HG03280 (cell line): ENCODE measurements around the gene LGALS1.
A peak's percentile ranks its signal among the peaks of the same experiment; 100 is the strongest.

Experiments used
- ATAC-seq: cut with Tn5 transposase; IDR thresholded peaks from one replicate; pipeline ENCODE4 v1.9.1; 2021; ENCODE audit warnings: mild to moderate bottlenecking, moderate library complexity; ENCODE audit not compliant: unreplicated experiment

Gene LGALS1

DNA sequence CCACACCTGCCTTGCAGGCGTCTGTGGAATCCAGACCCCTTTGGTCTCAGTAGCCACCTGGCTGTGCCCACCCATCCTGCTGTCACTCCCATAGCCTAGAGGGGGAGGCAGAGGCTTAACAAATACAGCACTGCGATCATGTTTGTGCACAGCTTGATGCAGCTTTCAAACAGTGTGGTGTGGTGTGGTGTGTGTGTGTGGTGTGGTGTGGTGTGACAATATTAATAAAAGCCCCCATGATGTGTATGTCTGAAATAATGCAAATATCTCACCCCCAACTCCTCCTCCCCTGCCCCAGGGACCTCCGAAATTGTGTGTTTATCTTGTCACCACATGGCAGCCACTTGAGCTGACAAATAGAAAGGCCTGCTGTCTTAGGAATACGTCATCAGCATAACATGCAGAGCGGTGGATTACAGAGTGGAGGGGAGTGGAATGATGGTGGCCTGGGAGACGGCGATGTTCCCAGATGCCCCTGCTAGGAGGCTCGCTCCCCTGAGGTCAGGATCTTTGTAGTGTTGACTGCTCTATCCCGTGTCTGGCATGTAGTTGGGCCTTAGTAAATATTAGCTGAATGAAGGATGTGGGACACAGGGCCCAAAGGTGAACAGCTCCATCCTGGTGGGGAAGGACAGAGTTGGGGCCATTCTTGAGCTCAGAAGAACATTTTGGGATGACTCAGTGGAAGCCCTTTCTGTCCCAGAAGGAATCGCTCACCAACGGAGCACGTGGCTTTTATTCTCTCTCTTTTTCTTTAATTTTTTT lies 14.1 kb upstream of the LGALS1 start:
- no peak for ATAC-seq

DNA sequence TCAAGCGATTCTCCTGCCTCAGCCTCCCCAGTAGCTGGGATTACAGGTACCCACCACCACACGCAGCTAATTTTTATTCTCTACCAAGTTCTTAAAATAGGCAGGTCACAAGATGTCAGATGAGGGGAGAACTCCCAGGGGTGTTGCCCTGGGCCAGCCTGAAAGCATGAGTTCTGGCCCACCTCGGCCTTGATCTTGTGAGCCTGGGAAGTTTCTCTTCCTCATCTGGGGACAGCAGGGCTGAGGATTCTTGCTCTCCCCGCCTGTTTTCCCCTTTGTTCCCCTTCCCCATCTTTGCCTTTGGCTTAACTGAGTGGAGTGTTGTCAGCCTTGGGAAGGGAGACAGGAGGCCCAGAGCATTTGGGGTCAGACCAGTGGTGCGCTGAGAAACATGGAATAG lies 13.4 kb upstream of the LGALS1 start:
- ATAC-seq, result no peak

DNA sequence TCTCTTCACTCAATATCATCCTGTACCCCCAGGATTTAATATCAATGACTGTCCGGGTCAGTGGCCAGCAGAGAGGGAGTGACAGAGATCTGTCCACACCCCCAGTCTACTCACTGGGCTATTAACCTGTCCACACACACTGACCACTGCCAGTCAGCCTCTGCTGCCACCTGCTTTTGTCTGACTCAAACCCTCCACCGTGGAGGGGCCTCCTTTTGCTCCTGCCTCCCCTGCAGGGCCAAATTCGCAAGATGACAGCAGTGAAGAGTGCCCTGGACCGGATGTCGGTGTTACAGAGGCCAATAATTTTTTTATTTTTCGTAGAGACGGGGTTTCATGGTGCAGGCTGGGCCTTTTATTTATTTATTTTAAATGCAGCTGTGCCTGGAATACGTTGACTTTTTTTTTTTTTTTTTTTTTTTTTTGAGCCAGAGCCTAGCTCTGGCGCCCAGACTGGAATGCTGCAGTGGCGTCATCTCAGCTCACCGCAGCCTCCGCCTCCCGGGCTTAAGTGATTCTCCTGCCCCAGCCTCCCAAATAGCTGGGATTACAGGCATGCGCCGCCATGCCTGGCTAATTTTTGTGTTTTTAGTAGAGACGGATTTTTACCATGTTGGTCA lies 11.8 kb upstream of the LGALS1 start:
- ATAC-seq, result no peak

DNA sequence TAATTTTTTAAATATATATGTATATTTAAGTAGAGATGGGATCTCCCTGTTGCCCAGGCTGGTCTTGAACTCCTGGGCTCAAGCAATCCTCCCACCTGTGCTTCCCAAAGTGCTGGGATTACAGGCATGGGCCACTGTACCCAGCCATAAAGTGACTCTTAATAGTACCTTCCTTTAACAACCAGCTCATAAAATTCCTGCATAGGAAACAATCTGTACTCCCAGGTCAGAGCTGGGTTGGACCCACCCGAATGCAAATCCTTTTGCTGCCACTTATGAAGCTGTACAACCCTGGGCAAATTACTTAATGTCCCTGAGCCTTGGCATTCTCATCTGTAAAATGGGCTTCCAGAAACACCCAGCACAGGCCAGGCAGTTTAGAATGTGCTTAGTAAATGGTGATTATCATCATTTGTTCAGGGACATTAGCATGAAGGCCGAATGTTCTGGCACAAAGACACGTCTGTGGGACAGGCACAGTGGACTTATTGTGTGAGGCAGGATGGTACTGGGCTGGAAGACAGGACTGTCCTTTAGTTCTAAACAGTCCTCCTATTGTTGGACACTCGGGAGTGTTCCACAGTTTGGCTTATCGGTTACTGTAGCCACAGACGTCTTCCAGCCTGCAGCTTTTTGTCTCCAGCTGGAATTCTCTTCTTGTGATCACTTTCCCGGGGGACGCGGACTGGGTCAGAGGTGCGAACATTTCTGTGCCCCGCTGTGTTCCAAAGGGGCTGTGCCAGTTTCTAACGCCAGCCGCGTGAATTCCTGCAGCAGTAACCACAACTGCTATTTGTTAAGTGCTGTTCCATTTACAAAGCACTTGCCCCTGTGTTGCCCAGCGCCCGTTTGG lies 11.0 kb upstream of the LGALS1 start:
- no peak for ATAC-seq

DNA sequence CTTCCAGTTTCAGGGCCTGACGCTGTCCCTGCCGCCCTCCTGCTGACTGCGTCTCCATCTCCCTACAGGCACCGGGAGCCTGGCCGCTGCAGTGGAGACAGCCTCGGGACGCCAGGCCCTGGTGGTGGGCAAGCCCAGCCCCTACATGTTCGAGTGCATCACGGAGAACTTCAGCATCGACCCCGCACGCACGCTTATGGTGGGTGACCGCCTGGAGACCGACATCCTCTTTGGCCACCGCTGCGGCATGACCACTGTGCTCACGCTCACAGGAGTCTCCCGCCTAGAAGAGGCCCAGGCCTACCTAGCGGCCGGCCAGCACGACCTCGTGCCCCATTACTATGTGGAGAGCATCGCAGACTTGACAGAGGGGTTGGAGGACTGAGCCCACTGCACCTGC lies 9.9 kb upstream of the LGALS1 start:
- ATAC-seq, result no peak

DNA sequence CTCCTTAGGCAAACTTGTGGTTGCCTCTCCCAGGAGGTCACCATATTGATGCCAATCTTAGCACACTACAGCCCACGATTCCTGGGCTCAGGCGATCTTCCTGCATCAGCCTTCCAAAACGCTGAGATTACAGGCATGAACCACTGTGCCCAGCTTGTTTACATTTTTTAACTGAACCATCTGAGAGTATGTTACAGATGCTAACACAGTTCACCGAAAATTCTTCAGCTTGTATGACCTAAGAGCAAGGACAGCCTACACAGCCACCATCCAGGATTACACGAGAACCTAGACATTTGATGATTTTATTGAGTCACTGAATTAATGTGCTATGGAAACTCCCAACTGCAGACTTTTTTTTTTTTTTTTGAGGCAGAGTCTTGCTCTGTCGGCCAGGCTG lies 5.8 kb upstream of the LGALS1 start:
- ATAC-seq, result no peak

DNA sequence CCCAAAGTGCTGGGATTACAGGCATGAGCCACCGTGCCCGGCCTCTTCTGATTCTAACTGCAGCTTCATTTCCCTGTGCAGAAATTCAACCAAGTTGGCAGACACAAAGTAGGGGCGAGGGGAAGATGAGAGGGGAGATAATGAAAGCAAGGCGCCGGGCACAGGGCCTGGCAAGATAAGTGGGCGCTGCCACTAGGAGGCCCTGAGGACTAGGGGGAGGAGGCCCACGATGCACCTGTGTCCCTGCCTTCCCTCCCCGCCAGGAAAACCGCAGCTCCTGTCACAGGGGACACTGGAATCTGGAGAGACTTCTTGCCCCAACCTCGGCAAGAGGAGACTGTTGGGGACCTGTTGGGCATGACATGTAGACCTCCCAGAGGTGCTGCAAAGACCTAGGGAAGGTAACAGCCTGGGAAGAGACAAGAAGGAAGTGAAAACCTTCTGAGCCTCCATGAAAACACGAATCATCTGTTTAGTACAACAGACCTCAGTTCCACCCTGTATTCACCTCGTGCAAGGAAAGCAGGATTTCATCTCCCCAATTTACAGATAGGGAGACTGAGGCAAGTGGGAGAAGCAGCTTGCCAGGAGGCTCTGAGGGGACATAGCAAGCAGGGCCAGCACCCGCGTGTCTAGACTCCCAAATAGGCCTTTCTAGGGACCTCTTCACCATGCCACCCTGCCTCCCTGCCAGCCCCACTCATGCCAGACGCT lies 3.1 kb upstream of the LGALS1 start:
- ATAC-seq, result no peak

DNA sequence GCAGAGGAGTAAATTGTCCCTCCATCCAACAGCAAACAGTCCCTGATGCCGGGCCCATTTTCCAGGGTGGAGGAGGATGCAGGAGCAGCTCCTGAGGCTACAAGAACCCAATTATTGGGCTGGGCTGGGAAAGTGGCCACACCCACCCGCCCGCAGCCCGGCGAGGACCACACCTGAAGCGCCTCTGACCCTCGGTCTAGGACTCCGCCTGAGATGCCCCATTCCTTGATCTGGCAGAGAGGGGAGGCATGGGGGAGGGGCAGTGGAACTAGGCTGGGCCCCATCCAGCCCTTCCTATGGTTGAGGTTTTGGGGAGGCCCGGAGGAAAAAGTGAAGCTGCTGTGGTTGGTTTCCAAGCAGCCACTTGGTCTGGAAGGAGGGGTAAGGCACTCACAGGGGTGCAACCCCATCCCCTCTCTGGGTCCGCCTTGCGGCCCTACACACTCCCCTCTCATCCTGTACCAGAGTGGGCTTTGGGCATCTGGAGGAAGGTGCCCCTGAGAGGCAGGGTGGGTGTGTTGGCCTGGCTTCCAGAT lies 2.4 kb upstream of the LGALS1 start:
- no peak for ATAC-seq

DNA sequence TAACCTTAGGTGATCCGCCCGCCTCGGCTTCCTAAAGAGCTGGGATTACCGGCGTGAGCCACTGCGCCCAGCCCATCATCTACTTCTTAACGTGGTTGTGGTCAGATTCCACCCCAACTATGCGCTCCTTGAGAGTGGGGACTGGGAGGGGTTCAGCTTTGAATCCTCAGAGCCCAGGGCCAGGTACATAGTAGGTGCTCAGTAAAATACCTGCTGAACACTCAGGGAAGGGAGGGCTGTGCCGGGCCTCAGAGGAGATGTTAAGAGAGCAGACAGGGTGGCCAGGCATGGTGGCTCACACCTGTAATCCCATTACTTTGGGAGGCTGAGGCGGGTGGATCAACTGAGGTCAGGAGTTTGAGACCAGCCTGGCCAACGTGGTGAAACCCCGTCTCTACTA lies 1.2 kb upstream of the LGALS1 start:
- ATAC-seq, result no peak

DNA sequence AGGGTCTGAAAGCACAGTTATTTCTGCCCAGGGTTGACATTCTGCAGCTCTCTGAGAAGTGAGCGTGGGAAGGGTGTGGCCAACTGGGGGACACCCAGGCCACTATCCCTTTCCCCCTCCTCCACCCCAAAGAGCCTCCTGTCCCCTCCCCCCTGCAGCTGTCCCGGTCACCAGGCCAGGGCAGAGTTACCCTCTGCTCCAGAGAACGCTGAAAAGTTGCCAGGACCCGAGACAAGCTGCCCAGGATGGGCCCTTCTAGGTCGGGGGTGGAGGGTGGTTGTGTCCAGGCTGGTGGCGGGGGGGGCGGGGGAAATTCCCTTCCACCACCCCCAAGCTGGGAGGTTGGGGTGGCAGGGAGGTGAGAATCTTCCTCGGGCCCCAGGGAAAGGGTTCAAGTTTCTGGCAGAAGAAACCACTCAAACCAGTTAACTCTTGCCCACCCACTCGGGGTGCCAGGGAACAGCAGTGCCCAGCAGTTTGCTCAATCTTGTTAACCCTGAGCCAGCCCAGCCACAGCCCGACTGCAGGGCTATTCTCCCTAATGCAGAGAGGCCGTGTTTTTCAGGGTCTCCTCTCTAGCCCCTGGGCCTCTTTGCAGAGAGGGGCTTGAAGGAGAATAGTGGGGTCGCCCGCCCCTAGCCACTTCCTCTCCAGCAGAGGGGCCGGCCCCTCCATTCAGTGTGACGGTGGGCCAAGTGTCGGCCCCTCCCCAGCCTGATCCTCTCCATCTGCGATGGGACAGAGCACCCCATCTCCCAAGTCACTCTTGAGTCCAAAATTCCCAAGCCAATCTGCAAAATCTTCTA lies 697 bp downstream of the LGALS1 start:
- ATAC-seq, result no peak

DNA sequence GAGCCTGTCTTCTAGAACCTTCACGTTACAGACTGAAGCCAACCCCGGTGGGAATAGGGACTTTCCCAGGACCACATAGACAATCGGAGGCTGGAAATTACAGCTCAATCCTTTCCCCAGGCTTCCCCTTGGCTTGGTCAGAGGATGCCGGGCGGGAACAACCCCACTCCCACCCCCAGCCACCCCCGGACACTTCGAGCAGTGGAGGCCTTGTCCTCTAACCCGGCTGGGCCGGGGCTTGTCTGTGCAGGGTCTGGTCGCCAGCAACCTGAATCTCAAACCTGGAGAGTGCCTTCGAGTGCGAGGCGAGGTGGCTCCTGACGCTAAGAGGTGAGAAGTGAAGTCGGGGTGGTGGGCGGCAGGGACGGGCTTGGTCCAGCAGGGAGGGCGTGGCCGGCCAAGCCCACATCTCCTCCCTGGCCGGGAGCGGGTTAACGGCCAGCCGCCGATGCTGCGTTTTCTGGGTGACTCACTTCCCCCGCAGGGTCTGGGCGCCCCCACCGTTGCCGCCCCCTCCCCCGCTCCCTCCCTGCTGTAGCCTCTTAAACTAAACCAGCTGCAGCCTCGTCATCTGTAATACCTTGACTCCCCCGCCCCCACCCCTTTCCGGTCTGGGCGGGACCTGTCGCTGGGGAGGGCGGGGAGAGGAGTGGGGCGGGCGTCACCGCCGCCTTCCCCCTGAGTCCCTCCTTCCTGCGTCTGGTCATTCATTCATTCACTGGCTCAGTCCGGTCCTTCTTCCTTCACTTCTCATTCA lies 1.5 kb downstream of the LGALS1 start:
- ATAC-seq, result peak; percentile 53

DNA sequence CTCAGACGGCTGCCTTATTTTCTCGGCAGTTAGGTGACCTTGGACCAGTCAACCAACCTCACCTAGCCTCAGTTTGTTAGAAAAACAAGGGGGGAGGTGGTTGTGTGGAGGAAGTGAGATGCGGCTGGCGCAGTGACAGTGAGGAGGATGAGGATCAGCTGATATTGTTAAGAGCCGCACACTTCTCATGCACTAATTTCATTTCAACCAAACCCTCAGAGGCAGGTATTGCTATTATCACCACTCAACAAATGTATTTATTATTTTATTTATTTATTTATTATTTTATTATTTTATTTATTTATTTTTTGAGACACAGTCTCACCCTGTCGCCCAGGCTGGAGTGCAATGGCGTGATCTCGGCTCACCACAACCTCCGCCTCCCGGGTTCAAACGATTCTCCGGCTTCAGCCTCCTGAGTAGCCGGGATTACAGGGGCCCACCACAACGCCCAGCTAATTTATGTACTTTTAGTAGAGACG lies 2.1 kb downstream of the LGALS1 start:
- no peak for ATAC-seq

DNA sequence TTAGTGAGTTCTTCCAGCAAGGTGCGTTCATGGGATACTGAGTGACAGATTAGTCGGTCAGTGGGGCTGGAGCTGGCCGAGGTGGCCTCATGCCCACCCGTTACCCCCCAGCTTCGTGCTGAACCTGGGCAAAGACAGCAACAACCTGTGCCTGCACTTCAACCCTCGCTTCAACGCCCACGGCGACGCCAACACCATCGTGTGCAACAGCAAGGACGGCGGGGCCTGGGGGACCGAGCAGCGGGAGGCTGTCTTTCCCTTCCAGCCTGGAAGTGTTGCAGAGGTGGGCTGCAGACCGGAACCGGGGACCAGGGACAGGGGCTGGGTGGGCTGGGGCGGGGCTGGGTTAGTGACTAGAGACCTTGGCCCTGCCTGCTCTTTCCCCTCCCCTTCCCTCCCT lies 2.9 kb downstream of the LGALS1 start:
- no peak for ATAC-seq

DNA sequence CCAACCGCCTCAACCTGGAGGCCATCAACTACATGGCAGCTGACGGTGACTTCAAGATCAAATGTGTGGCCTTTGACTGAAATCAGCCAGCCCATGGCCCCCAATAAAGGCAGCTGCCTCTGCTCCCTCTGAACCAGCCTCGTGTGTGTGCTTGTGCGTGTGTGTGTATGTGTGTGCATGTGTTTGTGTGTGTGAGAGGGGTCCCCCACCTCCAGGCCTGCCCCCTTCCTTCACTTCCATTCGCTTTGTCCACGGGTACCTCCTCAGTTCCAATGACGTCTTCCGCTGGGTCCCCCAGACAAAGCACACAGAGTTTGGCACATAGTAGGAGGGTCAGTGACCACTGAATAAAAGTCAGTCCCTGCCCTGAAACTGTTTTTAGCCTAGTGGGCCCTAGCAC lies 4.2 kb downstream of the LGALS1 start:
- no peak for ATAC-seq

DNA sequence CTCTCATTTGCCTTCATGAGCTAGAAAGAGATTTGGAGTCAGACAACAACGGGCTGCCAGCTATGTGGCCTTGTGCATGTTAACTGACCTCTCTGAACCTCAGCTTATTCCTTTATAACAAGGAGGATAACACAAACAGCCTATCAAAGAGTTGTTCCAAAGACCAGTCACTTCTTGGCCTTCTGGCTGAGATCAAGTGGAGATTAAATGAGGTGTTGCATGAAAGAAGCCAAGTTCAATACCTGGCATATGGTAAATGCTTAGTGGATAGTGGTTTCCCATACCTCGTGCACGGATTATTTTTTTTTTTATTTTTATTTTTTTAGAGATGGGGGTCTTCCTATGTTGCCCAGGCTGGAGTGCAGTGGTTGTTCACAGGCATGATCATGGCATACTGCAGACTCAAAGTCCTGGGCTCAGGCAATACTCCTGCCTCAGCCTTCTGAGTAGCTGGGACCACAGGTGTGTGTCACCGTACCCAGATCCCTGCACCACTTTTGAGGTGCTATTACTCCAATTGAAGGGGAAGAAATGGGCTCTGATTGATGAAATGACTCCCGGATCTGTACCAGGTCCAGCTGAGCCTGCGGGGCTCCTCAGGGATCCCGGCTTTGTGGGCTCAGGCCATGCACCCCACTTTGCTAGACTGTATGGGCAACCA lies 4.9 kb downstream of the LGALS1 start:
- no peak for ATAC-seq

DNA sequence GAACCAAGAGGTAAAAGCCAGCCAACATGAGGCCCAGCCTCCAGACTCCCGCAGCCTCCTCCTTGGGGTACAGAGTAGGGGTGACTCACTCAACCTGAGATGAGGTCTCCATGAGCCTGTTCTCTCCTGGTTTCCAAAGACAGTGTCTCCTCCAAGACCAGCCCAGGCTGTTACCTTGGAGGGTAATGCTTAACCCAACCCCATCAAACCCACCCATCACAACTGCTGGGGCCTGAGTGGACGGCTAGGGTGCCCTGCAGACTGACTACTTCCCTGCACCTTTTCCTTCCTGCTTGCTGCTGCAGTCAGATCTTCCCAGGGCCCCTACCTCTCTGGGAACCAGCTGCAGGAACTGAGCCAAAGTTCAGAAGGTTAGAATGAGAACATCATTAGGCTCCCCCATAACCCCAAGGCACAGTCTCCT lies 5.6 kb downstream of the LGALS1 start:
- no peak for ATAC-seq

DNA sequence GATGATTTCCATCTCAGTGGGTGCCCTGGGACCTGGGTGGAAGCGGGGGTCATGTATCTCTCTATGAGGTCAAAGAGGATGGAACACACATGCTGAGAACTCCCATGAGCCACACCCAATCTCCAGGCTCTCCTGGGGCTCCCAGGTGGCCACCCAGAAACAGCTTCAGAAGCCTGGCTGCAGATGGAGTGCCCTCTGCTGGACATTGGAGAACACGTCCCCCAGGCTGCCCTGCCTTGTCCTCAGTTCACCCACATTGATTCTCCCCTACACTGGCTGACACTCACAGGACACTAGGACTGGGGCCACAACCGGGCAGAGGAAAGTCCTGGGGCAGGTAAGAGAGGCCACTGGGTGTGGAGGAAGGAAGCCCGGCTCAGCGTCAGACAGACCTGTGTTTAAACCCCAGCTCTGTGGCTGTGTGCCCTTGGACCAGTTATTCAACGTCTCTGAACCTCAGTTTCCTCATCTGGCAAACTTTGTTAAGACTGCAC lies 6.2 kb downstream of the LGALS1 start:
- no peak for ATAC-seq

DNA sequence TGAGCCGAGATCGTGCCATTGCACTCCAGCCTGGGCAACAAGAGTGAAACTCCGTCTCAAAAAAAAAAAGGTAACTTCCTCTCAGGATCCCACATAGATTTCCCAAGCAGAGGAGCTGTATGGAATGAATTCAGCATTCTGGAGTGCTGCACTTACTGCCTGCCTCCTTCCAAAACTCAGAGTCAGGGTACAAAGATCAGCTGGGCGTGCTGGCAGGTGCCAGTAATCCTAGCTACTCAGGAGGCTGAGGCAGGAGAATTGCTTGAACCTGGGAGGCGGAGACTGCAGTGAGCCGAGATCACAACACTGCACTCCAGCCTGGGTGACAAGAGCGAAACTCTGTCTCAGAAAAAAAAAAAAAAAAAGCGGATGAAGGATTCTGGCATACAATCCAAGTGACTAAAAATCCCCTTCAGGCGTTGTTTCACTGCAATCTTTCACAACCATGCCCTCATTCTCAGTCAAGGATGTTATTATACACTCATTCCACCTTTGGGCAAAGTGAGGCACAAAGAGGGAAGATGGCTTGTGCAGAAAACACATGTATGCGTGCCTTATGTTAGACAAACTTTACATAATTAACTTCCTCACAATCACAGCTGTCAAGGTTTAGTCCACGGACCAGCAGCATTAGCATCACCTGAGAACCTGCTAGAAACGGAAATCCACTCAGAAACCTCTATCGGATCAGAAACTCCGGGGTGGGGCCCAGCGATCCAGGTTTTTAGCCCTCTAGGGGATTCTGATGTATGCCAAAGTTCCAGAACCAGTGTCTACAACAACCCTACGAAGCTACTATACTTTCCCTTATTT lies 9.6 kb downstream of the LGALS1 start:
- no peak for ATAC-seq
